Adrenal gland (tissue), 12 donors: ENCODE results near the gene SIDT2. TPM values are rescaled to one million over a fixed set of nuclear protein-coding genes. Genes with fewer than 3 reads are reported as not detected.

Source experiments
- polyA plus RNA-seq, 3 donors: library from polyadenylated mRNA; stranded (reverse); fragments of 200-250 nt in 2 of 3; fragments of 350-450 nt in 1 of 3; fragmentation: Illumina TruSeq in 1 of 3; extraction: RNeasy Lipid Tissue Mini Kit (QIAGEN cat#74804) in 1 of 3; gene quantifications; one replicate each; pipeline ENCODE4 v1.2.3, GENCODE V29; 2013 to 2014
- total RNA-seq, 9 donors: library from RNA; depleted of rRNA in 4 of 9; stranded (reverse); fragments of >200 nt in 4 of 9; fragments of 120-200 nt in 1 of 9; fragmentation: NEBNext Ultra II Directional in 1 of 9; extraction: Animal tissue kit (Norgen Biotek cat#: 25700) in 1 of 9; gene quantifications; one replicate each; pipeline versions ENCODE4 v1.1.0 to v1.2.4, GENCODE V29; 2013 to 2023
- donor health status: healthy with polysubstance abuse.
- donor health status: Bipolar disorder and iron deficiency.
- donor health status: DM: yes; HTN: yes; CAD: no.
- donor health status: DM: no; HTN: no; CAD: no.
- donor health status: DM: no; HTN: no; CAD: no.
- donor health status: DM: yes; HTN: yes; CAD: no.

The SIDT2 gene
- total and polyA plus RNA-seq, 12 donors = 23.4 to 87.1 (median 44.5) TPM

Other genes starting within 250 kb of the SIDT2 start
- gene SIK3, start 80.3 kb upstream of the SIDT2 start, total RNA-seq = 100 to 1,000 TPM in 1 of 9 donors, 10 to 100 TPM in 8; 14.6 to 176 (median 31.2) TPM
- 10 to 100 TPM; 11.7 to 21.6 (median 11.9) TPM for gene SIK3, start 80.3 kb upstream of the SIDT2 start, polyA plus RNA-seq
- gene PAFAH1B2, start 34.5 kb upstream of the SIDT2 start, total RNA-seq = 100 to 1,000 TPM in 5 of 9 donors, 10 to 100 TPM in 4; 81.0 to 144 (median 104) TPM
- gene PAFAH1B2, start 34.5 kb upstream of the SIDT2 start, polyA plus RNA-seq = 10 to 100 TPM; 19.6 to 85.8 (median 29.5) TPM
- 1,000 to 10,000 TPM in 1 of 9 donors, 100 to 1,000 TPM in 7, 10 to 100 TPM in 1; 37.1 to 1,290 (median 708) TPM for gene TAGLN, start 20.6 kb downstream of the SIDT2 start, total RNA-seq
- 1,000 to 10,000 TPM in 1 of 3 donors, 100 to 1,000 TPM in 2; 489 to 1,184 (median 817) TPM for gene TAGLN, start 20.6 kb downstream of the SIDT2 start, polyA plus RNA-seq
- 10 to 100 TPM; 22.6 to 54.4 (median 41.4) TPM for gene PCSK7, start 53.3 kb downstream of the SIDT2 start, total RNA-seq
- gene PCSK7, start 53.3 kb downstream of the SIDT2 start, polyA plus RNA-seq = 10 to 100 TPM; 23.4 to 53.0 (median 45.4) TPM
- 10 to 100 TPM; 11.3 to 33.8 (median 21.3) TPM for gene RNF214, start 53.9 kb downstream of the SIDT2 start, total RNA-seq
- 10 to 100 TPM; 12.7 to 21.6 (median 19.7) TPM for gene RNF214, start 53.9 kb downstream of the SIDT2 start, polyA plus RNA-seq
- gene BACE1-AS, start 112.6 kb downstream of the SIDT2 start, total RNA-seq = 10 to 100 TPM in 3 of 9 donors, 1 to 10 TPM in 6; 4.0 to 11.2 (median 6.6) TPM
- gene BACE1-AS, start 112.6 kb downstream of the SIDT2 start, polyA plus RNA-seq = 10 to 100 TPM in 2 of 3 donors, 1 to 10 TPM in 1; 7.3 to 35.1 (median 19.8) TPM
- 10 to 100 TPM; 18.6 to 69.1 (median 43.1) TPM for gene BACE1, start 137.5 kb downstream of the SIDT2 start, total RNA-seq
- gene BACE1, start 137.5 kb downstream of the SIDT2 start, polyA plus RNA-seq = 10 to 100 TPM in 2 of 3 donors, 1 to 10 TPM in 1; 9.5 to 46.9 (median 11.8) TPM
- 10 to 100 TPM; 10.6 to 59.6 (median 21.3) TPM for gene CEP164, start 149.1 kb downstream of the SIDT2 start, total RNA-seq
- gene CEP164, start 149.1 kb downstream of the SIDT2 start, polyA plus RNA-seq = 10 to 100 TPM; 14.5 to 82.9 (median 29.0) TPM